Bronchial epithelial cell (primary cell): ENCODE data around the gene RALGAPA2. TPM values are rescaled to one million over a fixed set of nuclear protein-coding genes. Genes with fewer than 3 reads are reported as not detected.

ENCODE experiments used
- DNase-seq: peaks from one replicate; pipeline ENCODE4 v3.0.0-alpha.2; 2010; ENCODE audit warnings: low read depth
- FAIRE-seq: peaks from 2 replicates; lab custom pipeline; 2011; peaks lifted over from hg19 to GRCh38; lab: Jason Lieb, UNC
- H3K27me3 ChIP-seq: 2 replicates; pipeline ENCODE4 v1.5.1; 2011; ENCODE audit warnings: low read length; ENCODE audit not compliant: control insufficient read depth, insufficient read depth
- H3K36me3 ChIP-seq: 2 replicates; pipeline ENCODE4 v1.5.1; 2011; ENCODE audit warnings: low read length; ENCODE audit not compliant: control insufficient read depth, insufficient read depth
- H3K4me3 ChIP-seq: 2 replicates; pipeline ENCODE4 v1.5.1; 2011; ENCODE audit warnings: mild to moderate bottlenecking, low read depth, low read length, control low read depth
- total RNA-seq: library from RNA; depleted of rRNA; stranded (reverse); fragments of >200 nt; gene quantifications from 2 replicates; pipeline ENCODE4 v1.2.1, GENCODE V29; 2014
- TF ChIP-seq, protein P1 (sequence below): IDR thresholded peaks from 2 replicates; pipeline ENCODE4 v1.5.1; 2011; ENCODE audit warnings: mild to moderate bottlenecking, moderate library complexity, low read length, control low read depth, inconsistent platforms; ENCODE audit not compliant: insufficient read depth, severe bottlenecking

Gene RALGAPA2
- total RNA-seq, 1 donor from 2014 or later: 8.7 TPM

DNA sequence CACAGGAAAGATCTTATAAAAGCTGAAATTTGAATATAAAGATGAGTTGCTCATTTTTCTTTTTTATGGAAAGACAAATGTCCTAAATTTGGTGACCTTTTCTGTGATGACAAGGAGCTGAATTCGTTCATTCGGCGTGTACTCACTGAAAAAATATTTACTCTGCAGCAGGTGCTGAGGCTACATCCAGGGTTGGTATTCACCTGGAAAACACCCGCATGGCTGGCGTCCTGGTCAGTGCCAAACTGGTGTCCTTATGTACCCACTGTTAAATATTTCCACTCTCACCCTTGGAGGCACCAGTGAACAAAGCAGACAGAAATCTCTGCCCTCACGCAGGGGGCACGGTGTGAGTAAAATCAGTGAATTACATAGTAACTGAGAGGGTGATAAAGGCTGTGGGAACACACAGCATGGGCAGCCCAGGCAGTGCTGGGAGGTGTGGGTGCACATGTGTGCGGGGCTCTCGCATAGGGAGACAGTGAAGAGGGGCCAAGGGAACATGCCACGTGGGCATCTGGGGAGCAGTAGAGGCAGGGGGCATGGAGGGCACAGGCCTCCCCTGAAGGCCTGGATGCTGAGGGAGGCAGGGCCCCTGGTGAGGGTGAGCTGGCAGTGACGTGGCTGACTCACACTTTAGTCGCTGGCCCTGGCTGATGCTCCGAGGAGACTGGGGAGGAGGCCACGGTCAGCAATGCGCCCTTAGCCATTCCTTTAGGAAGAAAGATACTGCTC lies 254.9 kb downstream of the RALGAPA2 start:
- peaks cover 1% of the 10 kb centered on the region for H3K36me3 ChIP-seq
- no peaks in the 10 kb centered on the region for H3K27me3 ChIP-seq
- no peak for DNase-seq
- TF ChIP-seq, protein P1, sequence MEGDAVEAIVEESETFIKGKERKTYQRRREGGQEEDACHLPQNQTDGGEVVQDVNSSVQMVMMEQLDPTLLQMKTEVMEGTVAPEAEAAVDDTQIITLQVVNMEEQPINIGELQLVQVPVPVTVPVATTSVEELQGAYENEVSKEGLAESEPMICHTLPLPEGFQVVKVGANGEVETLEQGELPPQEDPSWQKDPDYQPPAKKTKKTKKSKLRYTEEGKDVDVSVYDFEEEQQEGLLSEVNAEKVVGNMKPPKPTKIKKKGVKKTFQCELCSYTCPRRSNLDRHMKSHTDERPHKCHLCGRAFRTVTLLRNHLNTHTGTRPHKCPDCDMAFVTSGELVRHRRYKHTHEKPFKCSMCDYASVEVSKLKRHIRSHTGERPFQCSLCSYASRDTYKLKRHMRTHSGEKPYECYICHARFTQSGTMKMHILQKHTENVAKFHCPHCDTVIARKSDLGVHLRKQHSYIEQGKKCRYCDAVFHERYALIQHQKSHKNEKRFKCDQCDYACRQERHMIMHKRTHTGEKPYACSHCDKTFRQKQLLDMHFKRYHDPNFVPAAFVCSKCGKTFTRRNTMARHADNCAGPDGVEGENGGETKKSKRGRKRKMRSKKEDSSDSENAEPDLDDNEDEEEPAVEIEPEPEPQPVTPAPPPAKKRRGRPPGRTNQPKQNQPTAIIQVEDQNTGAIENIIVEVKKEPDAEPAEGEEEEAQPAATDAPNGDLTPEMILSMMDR: no peak
- FAIRE-seq: no peak
- H3K4me3 ChIP-seq: no peak overlapping the region

DNA sequence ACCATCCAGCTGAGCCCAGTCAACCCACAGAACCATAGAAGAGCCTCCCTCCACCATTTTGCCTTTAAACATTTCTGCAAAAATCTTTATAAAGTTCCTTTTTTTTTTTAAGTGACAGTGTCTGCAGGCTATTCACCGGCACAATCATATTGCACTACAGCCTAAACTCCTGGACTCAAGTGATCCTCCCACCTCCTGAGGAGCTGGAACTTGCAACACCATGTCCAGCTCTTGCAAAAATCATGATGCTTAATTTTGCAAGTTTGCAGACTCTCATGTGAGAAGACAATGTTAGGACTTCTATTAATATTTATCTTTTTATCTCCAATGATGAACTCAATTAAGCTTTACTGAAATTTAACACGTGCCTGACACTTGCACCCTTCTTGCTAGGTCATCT lies 255.7 kb downstream of the RALGAPA2 start:
- Histone ChIP-seq H3K4me3 (no peak overlapping the region), H3K36me3 (peaks cover 1% of the 10 kb centered on the region), H3K27me3 (no peaks in the 10 kb centered on the region)
- TF ChIP-seq, protein P1: no peak
- FAIRE-seq (no peak), DNase-seq (no peak)

DNA sequence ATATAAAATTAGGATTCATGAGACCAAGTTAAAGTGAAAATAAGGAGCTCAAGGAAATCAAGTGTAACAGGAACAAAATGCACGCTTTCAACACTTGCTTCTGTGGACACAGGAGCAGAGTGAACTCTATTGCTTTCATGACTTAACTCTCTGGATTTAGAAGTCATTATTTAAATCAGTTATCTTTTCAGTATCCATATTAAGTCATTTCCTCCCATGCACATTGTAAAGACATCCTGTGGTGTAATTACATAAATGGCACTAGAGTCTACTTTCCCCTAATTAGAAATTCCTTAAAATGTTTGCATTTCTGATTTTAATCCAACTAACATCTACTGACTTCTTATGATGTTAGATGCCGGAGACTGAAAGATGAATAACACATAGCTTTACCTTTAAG lies 256.5 kb downstream of the RALGAPA2 start:
- Histone ChIP-seq H3K4me3 (no peak overlapping the region), H3K27me3 (no peaks in the 10 kb centered on the region), H3K36me3 (peaks cover 1% of the 10 kb centered on the region)
- TF ChIP-seq, protein P1: no peak
- no peak for FAIRE-seq
- no peak for DNase-seq

DNA sequence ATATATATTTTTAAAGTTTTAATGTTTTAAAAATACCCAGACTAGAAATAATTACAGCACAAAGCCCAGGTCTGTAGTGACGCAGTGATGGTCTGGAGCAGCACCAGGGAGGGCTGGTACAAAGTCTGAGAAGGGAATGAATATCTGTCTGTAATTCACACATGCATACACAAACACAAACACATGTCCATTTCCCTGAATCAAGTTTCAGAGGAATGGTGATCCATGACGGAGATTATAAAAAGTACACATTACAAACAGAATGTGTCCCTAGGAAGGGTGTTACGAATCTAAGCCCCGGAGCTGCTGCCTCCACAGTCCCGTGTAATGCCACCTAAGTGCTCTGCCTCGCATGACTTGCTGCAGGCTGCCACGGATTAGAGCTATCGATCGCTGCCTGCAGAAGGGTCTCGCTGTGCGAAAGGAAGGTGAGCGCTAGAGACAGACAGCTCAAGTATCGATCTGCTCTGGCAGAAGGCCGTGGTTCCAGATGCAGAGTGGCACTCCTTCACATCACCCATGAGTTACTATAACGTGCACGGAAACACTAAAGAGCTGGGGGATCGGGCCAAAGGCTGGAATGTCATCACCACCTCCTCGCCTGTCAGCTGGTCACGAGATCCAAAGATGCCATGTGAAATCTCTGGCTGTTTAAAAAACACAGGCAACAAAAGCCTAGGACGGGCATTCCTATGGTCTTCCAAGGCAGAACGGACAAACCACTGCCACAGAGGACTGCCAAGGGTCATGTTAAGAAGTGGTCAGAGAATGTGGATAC lies 257.4 kb downstream of the RALGAPA2 start:
- no peak overlapping the region for H3K4me3 ChIP-seq
- H3K27me3 ChIP-seq: no peaks in the 10 kb centered on the region
- H3K36me3 ChIP-seq: peaks cover 3% of the 10 kb centered on the region
- no peak for FAIRE-seq
- TF ChIP-seq, protein P1: no peak
- no peak for DNase-seq

DNA sequence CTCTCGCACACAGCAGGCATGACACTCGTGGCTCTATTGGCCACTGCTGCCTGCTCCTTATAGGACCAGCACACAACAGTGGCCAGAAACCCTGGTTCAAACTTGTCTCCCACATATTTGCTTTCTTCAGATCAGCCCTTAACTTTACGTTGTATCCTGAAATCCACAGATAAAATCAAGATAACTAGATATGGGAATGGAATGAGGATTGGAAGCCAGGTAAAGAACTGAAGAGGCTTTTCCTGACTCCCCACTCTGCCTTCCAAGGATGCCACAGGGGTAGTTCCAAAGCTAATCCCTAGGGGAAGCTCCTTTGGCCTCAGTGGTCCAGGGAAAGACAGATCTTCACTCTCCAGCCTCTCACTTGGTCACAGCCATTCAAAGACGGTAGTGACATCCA lies 258.1 kb downstream of the RALGAPA2 start:
- TF ChIP-seq, protein P1: no peak
- no peak for DNase-seq
- Histone ChIP-seq H3K4me3 (no peak overlapping the region), H3K27me3 (no peaks in the 10 kb centered on the region), H3K36me3 (peaks cover 3% of the 10 kb centered on the region)
- FAIRE-seq: no peak
